MM.1S (cell line): ENCODE results near the gene NUDT8.

ENCODE experiments used
- DNase-seq: peaks from one replicate; pipeline ENCODE4 v3.0.0-alpha.2; 2015
- H2AFZ ChIP-seq: fragments of 300-600 bp; sonication (generic); 2 replicates; pipeline ENCODE4 v1.6.0; 2016; ENCODE audit warnings: antibody characterized with exemption, low read length
- H3F3A ChIP-seq: fragments of 300-600 bp; sonication (generic); 2 replicates; pipeline ENCODE4 v1.6.1; 2016; ENCODE audit warnings: mild to moderate bottlenecking, antibody characterized with exemption, low read length, moderate library complexity, mixed read lengths; ENCODE audit not compliant: insufficient read depth
- H3K27ac ChIP-seq: fragments of 300-600 bp; sonication (generic); 2 replicates; pipeline ENCODE4 v1.5.1; 2016; ENCODE audit warnings: mild to moderate bottlenecking, low read length
- H3K27me3 ChIP-seq: fragments of 300-600 bp; sonication (generic); replicated peaks from 2 replicates; pipeline ENCODE4 v1.6.0; 2016; ENCODE audit warnings: low read length; ENCODE audit not compliant: insufficient read depth
- H3K36me3 ChIP-seq: fragments of 300-600 bp; sonication (generic); replicated peaks from 2 replicates; pipeline ENCODE4 v1.6.1; 2016; ENCODE audit warnings: mild to moderate bottlenecking, low read length, mixed read lengths; ENCODE audit not compliant: insufficient read depth
- H3K4me1 ChIP-seq: fragments of 300-600 bp; sonication (generic); 2 replicates; pipeline ENCODE4 v1.6.1; 2016; ENCODE audit warnings: low read length, mixed read lengths
- H3K4me2 ChIP-seq: fragments of 300-600 bp; sonication (generic); 2 replicates; pipeline ENCODE4 v1.6.0; 2016; ENCODE audit warnings: low read depth, low read length
- H3K4me3 ChIP-seq: fragments of 300-600 bp; sonication (generic); 2 replicates; pipeline ENCODE4 v1.5.1; 2016; ENCODE audit warnings: low read length, mixed read lengths
- H3K79me2 ChIP-seq: fragments of 300-600 bp; sonication (generic); 2 replicates; pipeline ENCODE4 v1.6.1; 2016; ENCODE audit warnings: mixed run types, low read length, mixed read lengths
- H3K9ac ChIP-seq: fragments of 300-600 bp; sonication (generic); 2 replicates; pipeline ENCODE4 v1.6.1; 2016; ENCODE audit warnings: low read length, mixed read lengths
- H3K9me2 ChIP-seq: fragments of 300-600 bp; sonication (generic); replicated peaks from 2 replicates; pipeline ENCODE4 v1.6.1; 2016; ENCODE audit warnings: mild to moderate bottlenecking, low read length, mixed read lengths; ENCODE audit not compliant: insufficient read depth
- H3K9me3 ChIP-seq: fragments of 300-600 bp; sonication (generic); replicated peaks from 2 replicates; pipeline ENCODE4 v1.6.1; 2016; ENCODE audit warnings: mild to moderate bottlenecking, low read length, mixed read lengths; ENCODE audit not compliant: insufficient read depth
- H4K20me1 ChIP-seq: fragments of 300-600 bp; sonication (generic); 2 replicates; pipeline ENCODE4 v1.6.1; 2016; ENCODE audit warnings: mild to moderate bottlenecking, low read length, moderate library complexity, mixed read lengths; ENCODE audit not compliant: insufficient read depth
- EZH2 ChIP-seq: fragments of 300-600 bp; sonication (generic); optimal IDR thresholded peaks from 2 replicates; pipeline ENCODE3; 2017; ENCODE audit warnings: low read depth, mild to moderate bottlenecking, antibody characterized with exemption, low read length, mixed read lengths
- EZH2phosphoT487 ChIP-seq: fragments of 300-600 bp; sonication (generic); IDR thresholded peaks from 2 replicates; pipeline ENCODE4 v1.6.1; 2018; ENCODE audit warnings: antibody characterized with exemption, low read length
- TF ChIP-seq, protein P1 (sequence below): fragments of 300-600 bp; sonication (generic); IDR thresholded peaks from 2 replicates; pipeline ENCODE4 v1.5.1; 2016; ENCODE audit warnings: antibody characterized with exemption, low read length, mixed read lengths

NUDT8 gene

DNA sequence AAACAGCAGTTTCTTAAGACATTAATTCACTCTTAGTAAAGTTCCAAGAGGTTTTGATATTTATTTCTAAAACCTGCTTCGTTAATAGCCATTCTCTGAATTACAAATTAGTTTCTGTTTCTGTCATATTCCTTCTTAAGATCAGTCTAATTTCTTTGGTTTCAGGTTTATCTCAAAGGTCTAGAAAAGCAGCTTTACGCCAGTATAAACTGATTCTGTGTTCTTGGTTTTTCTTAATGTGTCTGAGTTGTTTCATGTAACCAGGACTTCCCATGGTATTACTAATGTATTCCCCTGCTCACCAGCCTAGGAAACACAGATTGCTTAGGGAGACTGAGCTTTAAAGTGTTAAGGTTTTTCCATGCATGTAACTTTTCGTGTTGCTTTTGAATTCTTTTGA lies 27.6 kb upstream of the NUDT8 start:
- Histone ChIP-seq H3K27ac (no peak overlapping the region), H3K9ac (no peak overlapping the region), H4K20me1 (no peaks in the 10 kb centered on the region), H2AFZ (no peak overlapping the region), H3K9me3 (no peaks in the 10 kb centered on the region), H3F3A (peaks cover 10% of the 10 kb centered on the region), H3K4me1 (peaks cover 10% of the 10 kb centered on the region), H3K79me2 (no peaks in the 10 kb centered on the region), H3K4me3 (no peak overlapping the region), H3K36me3 (no peaks in the 10 kb centered on the region), H3K4me2 (no peak overlapping the region), H3K27me3 (peaks cover 9% of the 10 kb centered on the region), H3K9me2 (no peaks in the 10 kb centered on the region)
- TF ChIP-seq EZH2 = no peak
- no peak for TF ChIP-seq EZH2phosphoT487
- TF ChIP-seq, protein P1, sequence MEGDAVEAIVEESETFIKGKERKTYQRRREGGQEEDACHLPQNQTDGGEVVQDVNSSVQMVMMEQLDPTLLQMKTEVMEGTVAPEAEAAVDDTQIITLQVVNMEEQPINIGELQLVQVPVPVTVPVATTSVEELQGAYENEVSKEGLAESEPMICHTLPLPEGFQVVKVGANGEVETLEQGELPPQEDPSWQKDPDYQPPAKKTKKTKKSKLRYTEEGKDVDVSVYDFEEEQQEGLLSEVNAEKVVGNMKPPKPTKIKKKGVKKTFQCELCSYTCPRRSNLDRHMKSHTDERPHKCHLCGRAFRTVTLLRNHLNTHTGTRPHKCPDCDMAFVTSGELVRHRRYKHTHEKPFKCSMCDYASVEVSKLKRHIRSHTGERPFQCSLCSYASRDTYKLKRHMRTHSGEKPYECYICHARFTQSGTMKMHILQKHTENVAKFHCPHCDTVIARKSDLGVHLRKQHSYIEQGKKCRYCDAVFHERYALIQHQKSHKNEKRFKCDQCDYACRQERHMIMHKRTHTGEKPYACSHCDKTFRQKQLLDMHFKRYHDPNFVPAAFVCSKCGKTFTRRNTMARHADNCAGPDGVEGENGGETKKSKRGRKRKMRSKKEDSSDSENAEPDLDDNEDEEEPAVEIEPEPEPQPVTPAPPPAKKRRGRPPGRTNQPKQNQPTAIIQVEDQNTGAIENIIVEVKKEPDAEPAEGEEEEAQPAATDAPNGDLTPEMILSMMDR = no peak
- no peak for DNase-seq

DNA sequence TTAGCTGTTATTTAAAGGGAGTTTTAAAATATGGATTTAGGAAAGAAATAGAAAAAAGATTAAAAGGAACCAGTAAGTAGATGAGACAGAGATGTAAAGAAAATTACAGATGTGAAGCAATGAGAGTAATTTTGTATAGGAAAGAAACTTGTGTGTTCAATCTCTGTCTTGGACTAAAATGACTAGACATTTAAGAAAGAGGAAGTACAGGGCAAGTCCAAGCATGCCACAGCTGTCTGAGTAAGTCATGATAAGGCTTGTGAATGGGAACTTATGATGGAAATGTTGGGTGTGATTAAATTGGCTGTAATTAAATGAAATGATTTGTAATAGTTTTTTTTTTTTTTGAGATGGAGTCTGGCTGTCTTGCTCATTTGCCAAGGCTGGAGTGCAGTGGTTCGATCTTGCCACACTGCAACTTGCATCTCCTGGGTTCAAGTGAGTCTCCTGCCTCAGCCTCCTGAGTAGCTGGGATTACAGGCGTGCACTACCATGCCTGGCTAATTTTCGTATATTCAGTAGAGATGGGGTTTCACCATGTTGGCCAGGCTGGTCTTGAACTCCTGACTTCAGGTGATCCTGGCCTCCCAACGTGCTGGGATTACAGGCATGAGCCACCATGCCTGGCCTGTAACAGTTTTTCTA lies 26.7 kb upstream of the NUDT8 start:
- no peaks in the 10 kb centered on the region for H3K9me3 ChIP-seq
- peaks cover 10% of the 10 kb centered on the region for H3F3A ChIP-seq
- no peak overlapping the region for H3K4me3 ChIP-seq
- H3K27ac ChIP-seq = no peak overlapping the region
- H3K4me2 ChIP-seq = no peak overlapping the region
- DNase-seq = no peak
- no peaks in the 10 kb centered on the region for H3K79me2 ChIP-seq
- TF ChIP-seq EZH2 = no peak
- TF ChIP-seq, protein P1 = no peak
- TF ChIP-seq EZH2phosphoT487 = no peak
- H2AFZ ChIP-seq = no peak overlapping the region
- H4K20me1 ChIP-seq = no peaks in the 10 kb centered on the region
- H3K9me2 ChIP-seq = no peaks in the 10 kb centered on the region
- H3K4me1 ChIP-seq = peaks cover 10% of the 10 kb centered on the region
- H3K27me3 ChIP-seq = no peaks in the 10 kb centered on the region; the same call in none of the 2 replicates
- H3K36me3 ChIP-seq = no peaks in the 10 kb centered on the region
- no peak overlapping the region for H3K9ac ChIP-seq

DNA sequence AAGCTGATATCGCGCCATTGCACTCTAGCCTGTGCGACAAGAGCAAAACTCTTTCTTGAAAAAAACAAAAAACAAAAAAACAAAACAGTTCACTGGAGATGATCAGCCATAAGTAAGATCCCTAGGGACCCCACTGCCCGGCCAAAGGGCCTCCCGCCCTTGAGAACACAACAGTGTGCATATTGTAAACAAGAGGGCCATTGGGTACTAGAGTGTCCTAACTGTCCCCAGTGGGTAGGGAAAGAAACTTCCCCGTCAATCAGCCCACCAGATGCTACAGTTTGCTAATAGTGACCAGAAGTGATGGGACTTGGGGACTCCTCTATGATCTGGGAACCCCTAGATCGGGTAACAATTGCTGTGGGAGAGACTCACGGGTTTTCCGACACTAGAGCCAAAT lies 24.5 kb upstream of the NUDT8 start:
- H3K9ac ChIP-seq = no peak overlapping the region
- no peaks in the 10 kb centered on the region for H3K79me2 ChIP-seq
- H3K4me3 ChIP-seq = no peak overlapping the region
- no peak overlapping the region for H3K27ac ChIP-seq
- no peak for DNase-seq
- no peak overlapping the region for H3K4me2 ChIP-seq
- H3K9me3 ChIP-seq = no peaks in the 10 kb centered on the region
- no peaks in the 10 kb centered on the region for H3K9me2 ChIP-seq
- no peaks in the 10 kb centered on the region for H4K20me1 ChIP-seq
- TF ChIP-seq, protein P1 = no peak
- TF ChIP-seq EZH2 (no peak), EZH2phosphoT487 (no peak)
- no peak overlapping the region for H2AFZ ChIP-seq
- no peaks in the 10 kb centered on the region for H3K27me3 ChIP-seq
- peaks cover 15% of the 10 kb centered on the region for H3F3A ChIP-seq
- H3K36me3 ChIP-seq = no peaks in the 10 kb centered on the region
- H3K4me1 ChIP-seq = peaks cover 18% of the 10 kb centered on the region
